ENCODE results near the gene BPHL.
"Not testable (repeated sequence)": the region's sequence is repeated elsewhere in the genome, so short reads cannot be mapped to it uniquely, and the experiment has no call there.

The BPHL gene

DNA sequence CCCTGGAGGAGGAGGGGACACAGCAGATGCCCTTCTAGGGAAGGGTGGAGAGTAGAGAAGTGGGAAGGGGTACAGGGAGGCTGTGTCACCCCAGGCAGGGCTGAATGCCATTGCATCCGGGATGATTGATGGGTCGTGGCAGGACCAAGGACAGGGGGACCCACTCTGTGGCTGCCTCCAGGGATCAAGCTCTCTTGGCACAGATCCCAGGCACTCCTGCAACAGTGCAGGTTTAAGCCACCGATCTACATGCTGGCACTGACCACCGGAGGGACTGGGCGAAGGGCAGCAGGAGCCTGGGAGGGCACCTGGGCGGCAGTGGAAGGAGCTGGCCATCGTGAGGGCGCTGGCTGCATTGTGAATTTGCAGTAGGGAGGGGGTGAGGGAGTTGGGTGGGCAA is 61.4 kb downstream of the BPHL start:
- not testable (repeated sequence) for DNase-seq (ENCODE audit: low read depth)

DNA sequence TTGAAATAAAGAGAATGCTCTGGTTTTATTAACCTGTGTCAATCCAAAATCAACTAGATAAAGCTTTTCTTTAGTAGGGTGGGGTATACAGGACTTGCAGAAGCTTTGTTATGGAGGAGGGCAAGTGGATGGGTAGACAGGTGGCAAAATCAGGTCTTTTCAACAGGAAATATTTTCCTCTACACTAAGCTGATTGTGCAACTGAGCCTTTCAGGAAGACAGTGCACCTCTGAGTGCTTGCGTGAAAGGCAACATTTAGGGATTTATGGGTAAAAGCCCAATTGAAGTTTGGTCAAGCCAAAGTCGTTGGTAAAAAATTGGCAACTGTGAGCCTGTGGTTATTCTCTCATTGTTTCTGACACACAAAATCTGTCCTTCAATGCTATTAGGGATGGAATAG is 62.6 kb downstream of the BPHL start:
- DNase-seq (ENCODE audit: low read depth), result no peak

GRCh38 chr6:3183066-3183465 is 64.6 kb downstream of the BPHL start:
- no peak for DNase-seq (ENCODE audit: low read depth)

GRCh38 chr6:3186974-3187382 is 68.5 kb downstream of the BPHL start:
- DNase-seq (ENCODE audit: low read depth), result no peak

- DNase-seq (ENCODE audit: low read depth), result no peak
Observed at GRCh38 chr6:3188262-3188661, 69.8 kb downstream of the BPHL start.

DNA sequence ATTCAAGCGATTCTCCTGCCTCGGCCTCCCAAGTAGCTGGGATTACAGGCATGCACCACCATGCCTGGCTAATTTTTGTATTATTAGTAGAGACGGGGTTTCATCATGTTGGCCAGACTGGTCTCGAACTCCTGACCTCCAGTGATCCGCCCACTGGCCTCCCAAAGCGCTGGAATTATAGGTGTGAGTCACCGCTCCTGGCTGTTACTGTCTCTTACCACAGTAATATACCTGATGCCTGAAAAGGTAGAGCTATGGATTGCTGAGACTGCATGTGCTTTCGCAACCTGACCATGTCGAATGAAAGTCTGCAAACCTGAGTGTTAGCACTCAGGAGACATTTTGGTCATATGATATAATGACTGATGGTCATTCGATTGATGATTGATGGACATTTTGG is 70.7 kb downstream of the BPHL start:
- DNase-seq (ENCODE audit: low read depth), result not testable (repeated sequence)

GRCh38 chr6:3190056-3190455 is 71.5 kb downstream of the BPHL start:
- DNase-seq (ENCODE audit: low read depth), result no peak

- DNase-seq (ENCODE audit: low read depth), result no peak
Observed at GRCh38 chr6:3190779-3191178, 72.3 kb downstream of the BPHL start.

GRCh38 chr6:3193102-3193849 is 74.8 kb downstream of the BPHL start:
- DNase-seq (ENCODE audit: low read depth), result no peak

- DNase-seq (ENCODE audit: low read depth), result no peak
Observed at GRCh38 chr6:3194535-3195419, 76.3 kb downstream of the BPHL start.

DNA sequence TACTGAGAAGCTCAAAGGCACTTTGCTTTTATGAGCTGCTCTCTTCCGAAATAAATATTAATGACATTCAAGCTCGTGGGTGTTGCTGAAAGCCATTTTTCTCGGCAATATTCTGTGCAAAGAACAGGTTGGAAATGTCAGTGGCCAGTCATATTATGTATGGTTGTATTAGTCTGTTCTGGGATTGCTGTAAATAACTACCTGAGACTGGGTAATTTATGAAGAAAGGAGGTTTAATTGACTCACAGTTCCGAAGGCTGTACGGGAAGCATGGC is 76.8 kb downstream of the BPHL start:
- DNase-seq (ENCODE audit: low read depth), result no peak

- no peak for DNase-seq (ENCODE audit: low read depth)
Observed at GRCh38 chr6:3195695-3196497, 77.4 kb downstream of the BPHL start.

GRCh38 chr6:3196770-3197169 is 78.3 kb downstream of the BPHL start:
- no peak for DNase-seq (ENCODE audit: low read depth)

DNA sequence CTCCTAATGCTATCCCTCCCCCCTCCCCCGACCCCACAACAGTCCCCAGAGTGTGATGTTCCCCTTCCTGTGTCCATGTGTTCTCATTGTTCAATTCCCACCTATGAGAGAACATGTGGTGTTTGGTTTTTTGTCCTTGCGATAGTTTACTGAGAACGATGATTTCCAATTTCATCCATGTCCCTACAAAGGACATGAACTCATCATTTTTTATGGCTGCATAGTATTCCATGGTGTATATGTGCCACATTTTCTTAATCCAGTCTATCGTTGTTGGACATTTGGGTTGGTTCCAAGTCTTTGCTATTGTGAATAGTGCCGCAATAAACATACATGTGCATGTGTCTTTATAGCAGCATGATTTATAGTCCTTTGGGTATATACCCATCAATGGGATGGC is 79.2 kb downstream of the BPHL start:
- not testable (repeated sequence) for DNase-seq (ENCODE audit: low read depth)

DNA sequence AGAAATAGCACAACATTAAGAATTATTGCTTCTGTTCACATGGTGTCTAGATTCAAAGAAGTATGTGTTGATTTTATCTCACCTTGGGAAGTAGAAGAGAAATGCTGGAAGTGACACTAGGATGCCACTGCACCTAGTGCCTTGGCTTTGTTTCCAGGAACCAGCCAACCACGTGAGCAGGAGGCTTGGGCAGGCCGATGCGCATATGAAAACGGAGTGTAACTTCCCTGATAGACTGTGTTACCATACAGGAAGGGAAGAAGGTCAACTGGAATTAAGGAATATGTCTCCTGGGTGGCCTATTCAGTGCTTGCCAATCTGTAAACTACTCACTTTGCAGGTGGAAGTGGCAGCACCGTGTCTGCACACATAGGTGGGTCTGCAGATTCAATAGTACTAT is 80.9 kb downstream of the BPHL start:
- DNase-seq (ENCODE audit: low read depth), result no peak

GRCh38 chr6:3200682-3201081 is 82.2 kb downstream of the BPHL start:
- no peak for DNase-seq (ENCODE audit: low read depth)

DNA sequence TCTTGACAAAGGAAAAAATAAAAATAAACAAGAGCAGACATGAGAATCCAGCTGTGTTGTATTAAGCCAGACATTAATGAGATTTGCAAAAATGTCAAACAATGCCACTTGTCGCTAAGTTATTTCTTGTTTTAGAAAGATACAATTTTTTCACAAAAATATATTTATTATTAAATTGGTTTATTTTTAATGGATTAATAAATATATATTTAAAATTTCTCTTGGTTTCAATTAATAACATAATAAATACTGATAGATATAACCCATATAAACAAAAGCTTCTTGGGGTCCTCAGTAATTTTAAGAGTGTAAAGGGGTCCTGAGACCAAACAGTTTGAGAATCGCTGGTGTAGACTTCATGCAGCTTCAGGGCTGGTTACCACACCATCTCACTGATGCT is 82.9 kb downstream of the BPHL start:
- DNase-seq (ENCODE audit: low read depth), result no peak
